HG03565 (cell line): Measurements from ENCODE around the gene ANKDD1A.

Source experiments
- ATAC-seq: cut with Tn5 transposase; IDR thresholded peaks from one replicate; pipeline ENCODE4 v1.9.1; 2021; ENCODE audit warnings: mild to moderate bottlenecking, moderate library complexity; ENCODE audit not compliant: unreplicated experiment

ANKDD1A gene

DNA sequence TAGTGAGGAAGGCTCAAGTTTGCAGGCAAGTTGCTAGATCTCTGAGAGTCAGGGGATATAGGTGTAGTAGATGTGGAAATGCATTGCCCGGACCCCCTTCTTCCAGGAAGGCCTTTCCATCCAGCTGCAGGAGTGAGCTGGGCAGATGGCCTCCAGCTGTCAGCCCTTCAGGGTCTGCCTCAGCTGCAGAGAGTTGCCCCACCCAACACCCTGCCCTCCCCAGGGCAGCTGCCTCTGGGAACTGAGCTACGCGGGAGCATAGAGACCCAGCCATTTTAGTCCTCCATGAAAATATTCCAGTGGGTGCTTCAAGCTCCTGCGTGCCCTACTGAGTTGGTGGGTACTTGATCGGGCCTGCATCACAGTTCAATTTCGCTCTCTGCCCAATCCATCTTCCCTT lies 48.5 kb downstream of the ANKDD1A start:
- no peak for ATAC-seq

GRCh38 chr15:64961013-64961412 lies 49.3 kb downstream of the ANKDD1A start:
- ATAC-seq = no peak

DNA sequence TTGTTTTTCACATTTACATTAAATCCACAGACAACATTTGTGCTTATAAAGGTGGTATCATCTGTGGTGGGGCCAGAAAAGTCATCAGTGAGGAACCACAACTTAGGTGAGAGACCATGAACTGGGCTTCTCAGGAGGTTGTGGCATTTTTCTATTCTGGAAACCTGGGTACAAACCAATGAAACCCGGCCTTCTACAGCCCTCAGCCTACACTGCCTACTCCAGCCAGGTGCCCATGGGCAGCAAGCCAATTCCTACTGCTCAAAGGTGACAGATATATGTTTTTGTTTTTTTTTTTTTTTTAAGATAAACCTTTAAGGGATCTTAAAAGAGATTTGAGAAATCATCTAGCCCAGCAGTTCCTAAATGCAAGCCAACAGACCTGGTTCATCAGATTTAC lies 57.7 kb downstream of the ANKDD1A start:
- no peak for ATAC-seq

GRCh38 chr15:64970698-64971097 lies 59.0 kb downstream of the ANKDD1A start:
- no peak for ATAC-seq

DNA sequence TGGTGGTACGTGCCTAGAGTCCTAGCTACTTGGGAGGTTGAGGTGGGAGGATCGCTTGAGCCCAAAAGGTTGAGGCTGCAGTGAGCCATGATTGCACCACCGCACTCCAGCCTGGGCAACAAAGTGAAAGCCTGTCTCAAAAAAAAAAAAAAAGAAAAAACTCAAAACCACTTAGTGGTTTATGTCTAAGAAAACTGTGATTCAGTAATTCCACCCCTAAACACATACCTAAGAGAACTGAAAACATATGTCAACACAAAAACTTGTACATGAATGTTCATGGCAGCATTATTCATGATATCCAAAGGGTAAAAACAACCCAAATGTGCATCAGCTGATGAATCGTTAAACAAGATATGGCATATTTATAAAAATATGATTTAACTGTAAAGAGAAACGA lies 63.7 kb downstream of the ANKDD1A start:
- ATAC-seq = no peak

- no peak for ATAC-seq
Observed at GRCh38 chr15:64979252-64979710, 67.6 kb downstream of the ANKDD1A start.

GRCh38 chr15:64981812-64982431 lies 70.2 kb downstream of the ANKDD1A start:
- ATAC-seq = no peak

DNA sequence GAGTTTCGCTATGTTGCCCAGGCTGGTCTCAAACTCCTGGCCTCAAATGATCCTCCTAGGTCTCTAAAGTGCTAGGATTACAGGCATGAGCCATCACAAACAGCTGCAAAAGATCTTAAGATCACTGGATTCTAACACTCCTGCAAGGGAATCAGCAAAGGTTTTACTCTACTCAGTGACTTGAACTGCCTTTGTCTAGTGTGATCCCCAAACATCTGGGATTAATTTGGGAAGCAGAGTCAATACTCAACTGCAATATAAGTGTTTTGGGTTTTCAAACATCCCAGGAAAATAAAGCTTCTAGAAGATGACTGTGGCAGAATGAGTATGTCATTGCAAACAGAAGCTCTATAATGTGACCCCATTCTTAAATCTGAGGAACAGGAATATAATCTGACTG lies 70.8 kb downstream of the ANKDD1A start:
- no peak for ATAC-seq

GRCh38 chr15:64985366-64986033 lies 73.8 kb downstream of the ANKDD1A start:
- ATAC-seq = no peak

- no peak for ATAC-seq
Observed at GRCh38 chr15:64987136-64987535, 75.4 kb downstream of the ANKDD1A start.

DNA sequence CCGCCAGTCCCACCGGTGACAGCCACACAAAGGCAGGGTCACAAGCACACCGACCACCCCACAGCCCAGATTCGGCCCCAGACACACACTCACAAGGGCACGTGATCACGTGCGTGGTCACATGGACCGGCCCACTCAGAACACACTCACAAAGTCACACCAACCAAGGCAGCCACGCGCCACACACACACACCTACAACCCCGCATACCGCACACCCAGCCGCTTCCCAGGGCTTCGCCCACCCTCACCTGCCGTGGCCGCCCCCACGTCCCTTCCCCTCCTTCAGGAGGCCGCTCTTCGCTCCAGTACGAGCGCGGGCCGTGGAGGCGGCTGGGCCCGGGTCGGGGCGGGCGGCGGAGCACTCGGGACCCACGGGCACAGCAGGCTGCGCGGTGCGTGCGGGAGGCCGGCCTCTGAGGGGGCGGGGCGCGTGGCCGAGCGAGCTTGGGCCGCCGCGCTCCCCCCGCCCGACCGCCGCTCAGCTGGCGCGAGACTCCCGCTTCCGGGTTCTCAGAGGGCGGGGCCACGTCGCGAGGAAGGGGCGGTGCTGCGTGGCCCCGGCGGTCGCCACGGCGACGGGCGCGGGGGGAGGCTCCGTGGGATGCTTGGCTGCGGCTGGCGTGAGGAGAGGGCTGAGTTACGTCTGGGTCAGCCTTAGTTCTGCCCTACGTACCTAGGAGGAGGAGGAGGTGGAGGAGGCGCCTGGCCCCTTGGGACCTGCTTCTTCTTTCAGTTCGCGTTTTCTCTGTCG lies 77.9 kb downstream of the ANKDD1A start, which contains the start of gene SPG21:
TSS of gene SPG21 (minus strand) at position 499 of the 752 bp plus-strand sequence. CDS start 6,345 bp downstream, outside the sequence.
- peak; percentile 94 for ATAC-seq

DNA sequence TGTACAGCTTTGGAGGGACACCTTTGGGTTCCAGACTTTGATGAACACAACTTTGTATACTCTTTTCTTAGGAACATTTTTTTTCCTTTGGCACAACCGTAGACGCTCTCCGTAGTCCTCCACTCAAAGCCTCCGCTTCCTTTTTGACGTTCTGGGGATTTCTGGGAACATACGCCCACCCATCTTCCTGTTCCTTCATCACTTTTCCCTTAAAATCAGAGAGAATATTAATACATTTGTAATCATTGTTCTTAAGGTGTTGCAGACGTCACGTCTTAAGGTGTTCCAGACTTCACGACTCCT lies 78.4 kb downstream of the ANKDD1A start:
- ATAC-seq = no peak

DNA sequence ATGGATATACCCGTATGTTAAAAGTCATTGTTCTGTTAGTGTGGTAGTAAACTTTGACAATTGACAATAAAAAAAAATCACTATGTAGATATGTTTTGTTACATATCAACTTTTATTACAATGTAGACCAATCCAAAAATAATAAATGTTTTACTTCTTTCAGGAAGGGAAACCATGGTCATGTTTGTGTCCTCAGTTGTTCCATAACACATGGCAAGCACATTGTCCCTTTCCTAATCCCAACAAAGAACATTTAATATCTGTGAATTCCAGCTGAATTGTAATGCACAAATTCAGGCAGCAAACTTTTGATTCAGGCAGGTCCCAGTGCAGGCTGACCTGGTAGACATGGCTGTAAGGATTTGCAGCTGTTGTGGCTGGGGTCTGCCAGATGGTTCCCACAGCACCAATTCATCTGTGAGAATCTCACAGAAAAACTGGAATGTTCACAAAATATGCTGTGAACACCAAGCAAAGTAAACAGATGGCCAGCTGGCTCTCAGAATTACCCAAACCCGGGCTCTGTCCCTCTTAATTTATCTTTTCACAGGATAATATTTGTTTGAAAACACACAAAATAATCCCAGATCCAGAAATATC lies 79.9 kb downstream of the ANKDD1A start:
- no peak for ATAC-seq

DNA sequence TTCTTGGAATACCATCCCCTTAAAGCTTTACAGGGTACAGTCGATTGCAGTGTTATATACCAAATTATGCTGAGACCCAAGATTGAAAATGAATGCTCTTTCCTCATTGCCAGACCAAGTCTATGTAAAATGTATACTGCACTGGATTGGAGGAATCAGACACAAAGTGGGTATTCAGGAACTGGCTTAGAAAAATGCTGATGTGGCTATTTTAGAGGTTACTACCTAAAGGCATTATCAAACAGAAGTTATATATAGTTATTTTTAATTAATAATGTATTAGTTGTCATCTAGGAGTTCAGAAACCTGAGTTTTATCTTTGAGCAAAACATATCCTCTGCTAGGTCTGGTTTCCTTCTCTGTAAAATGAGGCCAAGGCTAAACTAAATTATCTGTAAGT lies 81.6 kb downstream of the ANKDD1A start:
- ATAC-seq = no peak

DNA sequence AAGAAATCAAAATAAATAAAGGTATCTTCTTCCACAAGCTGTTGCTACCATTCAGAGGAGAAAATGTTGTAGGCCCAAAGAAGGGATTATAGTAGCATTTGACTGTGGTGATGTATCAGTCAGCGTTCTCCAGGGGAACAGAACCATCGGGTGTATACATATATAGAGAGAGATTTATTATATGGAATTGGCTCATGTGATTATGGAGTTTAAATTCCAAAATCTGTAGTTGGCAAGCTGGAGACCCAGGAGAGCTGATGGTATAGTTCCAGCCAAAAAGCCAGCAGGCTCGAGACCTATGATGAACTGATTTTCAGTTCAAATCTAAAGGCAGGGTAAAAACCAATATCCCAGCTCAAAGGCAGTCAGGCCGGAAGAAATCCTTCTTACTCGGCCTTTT lies 85.4 kb downstream of the ANKDD1A start:
- ATAC-seq = no peak

DNA sequence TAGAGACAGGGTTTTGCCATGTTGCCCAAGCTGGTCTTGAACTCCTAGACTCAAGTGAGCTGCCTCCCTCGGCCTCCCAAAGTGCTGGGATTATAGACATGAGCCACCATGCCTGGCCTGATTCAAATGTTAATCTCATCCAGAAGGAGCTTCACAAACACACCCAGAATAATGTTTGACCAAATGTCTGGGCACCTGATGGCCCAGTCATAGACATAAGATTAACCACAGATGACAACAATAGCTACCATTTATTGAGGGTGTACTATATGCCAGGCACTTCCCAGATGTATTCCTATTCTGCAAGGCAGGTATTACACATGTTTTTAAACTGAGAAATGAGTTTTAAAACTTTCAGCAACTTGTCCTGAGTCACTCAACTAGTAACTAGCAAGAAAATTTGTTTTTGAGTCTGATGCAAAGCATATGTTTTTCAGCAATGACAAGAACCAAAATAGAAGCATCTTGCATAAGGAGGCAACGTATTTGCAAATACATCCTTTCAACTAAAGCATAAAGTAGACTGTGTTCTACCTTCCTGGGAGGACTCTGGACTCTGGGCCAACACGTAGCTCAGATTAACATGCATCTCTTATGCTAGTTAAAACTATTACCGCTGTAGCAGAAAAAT lies 86.2 kb downstream of the ANKDD1A start:
- no peak for ATAC-seq

GRCh38 chr15:65004993-65005392 lies 93.3 kb downstream of the ANKDD1A start:
- no peak for ATAC-seq

DNA sequence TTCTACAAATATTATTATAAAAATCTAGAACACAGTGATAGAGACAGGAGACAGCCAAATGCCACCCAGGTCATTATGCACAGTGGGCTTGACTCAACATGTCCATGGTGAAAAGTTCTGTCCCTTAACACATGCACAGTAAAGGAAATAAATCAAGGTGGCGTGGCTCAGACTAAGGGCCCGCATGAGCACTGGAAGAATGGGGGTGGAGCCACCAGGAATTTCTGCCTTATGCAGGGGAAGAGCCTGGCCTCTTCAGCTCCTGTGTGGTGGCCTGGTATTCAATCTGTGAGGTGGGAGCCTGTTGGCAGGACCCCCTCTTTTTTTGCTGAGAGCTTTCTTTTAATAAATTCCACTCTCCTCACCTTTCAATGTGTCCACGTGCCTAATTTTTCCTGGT lies 95.2 kb downstream of the ANKDD1A start:
- no peak for ATAC-seq
